Mesendoderm (in vitro differentiated cells): ENCODE data around the gene SLC22A13.

Experiments
- DNase-seq: peaks from one replicate; pipeline ENCODE4 v3.0.0; 2013
- H2AK5ac ChIP-seq: 2 replicates; pipeline ENCODE4 v1.6.1; 2013; ENCODE audit warnings: low read length, inconsistent platforms
- H2BK120ac ChIP-seq: 2 replicates; pipeline ENCODE4 v1.6.1; 2013; ENCODE audit warnings: low read depth, mild to moderate bottlenecking, low read length, moderate library complexity, mixed read lengths
- H2BK15ac ChIP-seq: replicated peaks from 2 replicates; pipeline ENCODE4 v1.6.1; 2013; ENCODE audit warnings: low read depth, mild to moderate bottlenecking, moderate library complexity
- H2BK5ac ChIP-seq: 2 replicates; pipeline ENCODE4 v1.6.1; 2013; ENCODE audit warnings: low read length, inconsistent platforms
- H3K18ac ChIP-seq: 2 replicates; pipeline ENCODE4 v1.6.1; 2013; ENCODE audit warnings: mild to moderate bottlenecking, low read length, mixed read lengths
- H3K23ac ChIP-seq: one replicate; pipeline ENCODE4 v1.6.1; 2013; ENCODE audit warnings: low read length
- H3K27ac ChIP-seq: 2 replicates; pipeline ENCODE4 v1.5.1; 2013; ENCODE audit warnings: low read depth, mild to moderate bottlenecking, inconsistent platforms, low read length, moderate library complexity
- H3K27me3 ChIP-seq: 2 replicates; pipeline ENCODE4 v1.6.1; 2013; ENCODE audit warnings: low read length, control low read depth, mild to moderate bottlenecking, inconsistent platforms; ENCODE audit not compliant: insufficient read depth, poor library complexity
- H3K36me3 ChIP-seq: 2 replicates; pipeline ENCODE4 v1.6.1; 2013; ENCODE audit warnings: low read length, inconsistent platforms; ENCODE audit not compliant: control insufficient read depth, insufficient read depth
- H3K4ac ChIP-seq: one replicate; pipeline ENCODE4 v1.6.1; 2013; ENCODE audit warnings: low read depth, mild to moderate bottlenecking, low read length, moderate library complexity
- H3K4me1 ChIP-seq: 2 replicates; pipeline ENCODE4 v1.6.1; 2013; ENCODE audit warnings: low read depth, low read length, inconsistent platforms; ENCODE audit not compliant: control insufficient read depth
- H3K4me2 ChIP-seq: 2 replicates; pipeline ENCODE4 v1.6.1; 2013; ENCODE audit warnings: low read length
- H3K4me3 ChIP-seq: 2 replicates; pipeline ENCODE4 v1.5.1; 2013; ENCODE audit warnings: mild to moderate bottlenecking, low read length
- H3K56ac ChIP-seq: one replicate; pipeline ENCODE4 v1.6.1; 2013; ENCODE audit warnings: low read length
- H3K79me1 ChIP-seq: 2 replicates; pipeline ENCODE4 v1.6.1; 2013; ENCODE audit warnings: low read length, inconsistent platforms
- H3K79me2 ChIP-seq: 2 replicates; pipeline ENCODE4 v1.6.1; 2013; ENCODE audit warnings: mild to moderate bottlenecking, low read length; ENCODE audit not compliant: control insufficient read depth, insufficient read depth
- H3K9ac ChIP-seq: 2 replicates; pipeline ENCODE4 v1.6.1; 2013; ENCODE audit warnings: low read length, inconsistent platforms
- H4K5ac ChIP-seq: one replicate; pipeline ENCODE4 v1.6.1; 2013; ENCODE audit warnings: low read length
- H4K8ac ChIP-seq: one replicate; pipeline ENCODE4 v1.6.1; 2013; ENCODE audit warnings: low read depth, mild to moderate bottlenecking, control low read depth, low read length, moderate library complexity
- WGBS: extraction: QIAGEN DNeasy Blood & Tissue Kit; methylation state at CpG from one replicate; pipeline ENCODE4 v1.1.7; 2013; ENCODE audit warnings: low lambda C conversion rate, missing lambda C conversion rate; ENCODE audit not compliant: insufficient coverage; ENCODE audit errors: extremely low coverage; 5-methylcytosine and 5-hydroxymethylcytosine counted together

Gene SLC22A13

GRCh38 chr3:38226273-38226672 is 39.3 kb upstream of the SLC22A13 start:
- H3K79me1 ChIP-seq = no peaks in the 10 kb centered on the region
- no peak overlapping the region for H3K56ac ChIP-seq
- DNase-seq = no peak
- no peak overlapping the region for H3K18ac ChIP-seq
- H3K9ac ChIP-seq = no peak overlapping the region
- H3K4me1 ChIP-seq = no peaks in the 10 kb centered on the region
- no peak overlapping the region for H3K4ac ChIP-seq
- no peak overlapping the region for H2BK120ac ChIP-seq
- H3K27me3 ChIP-seq = no peaks in the 10 kb centered on the region
- no peaks in the 10 kb centered on the region for H3K79me2 ChIP-seq
- no peak overlapping the region for H4K8ac ChIP-seq
- WGBS = no CpG with 5 or more reads among the region's 2 CpGs
- H2BK15ac ChIP-seq = no peak overlapping the region
- no peak overlapping the region for H3K4me3 ChIP-seq
- no peak overlapping the region for H3K27ac ChIP-seq
- H3K23ac ChIP-seq = no peak overlapping the region
- H3K4me2 ChIP-seq = no peak overlapping the region
- no peak overlapping the region for H2AK5ac ChIP-seq
- H4K5ac ChIP-seq = no peak overlapping the region
- H2BK5ac ChIP-seq = no peak overlapping the region
- H3K36me3 ChIP-seq = no peaks in the 10 kb centered on the region

GRCh38 chr3:38227989-38228388 is 37.6 kb upstream of the SLC22A13 start:
- Histone ChIP-seq H3K27ac (no peak overlapping the region), H4K5ac (no peak overlapping the region), H3K4ac (no peak overlapping the region), H3K79me2 (no peaks in the 10 kb centered on the region), H3K4me1 (no peaks in the 10 kb centered on the region), H3K56ac (no peak overlapping the region), H3K9ac (no peak overlapping the region), H3K4me2 (no peak overlapping the region), H3K27me3 (no peaks in the 10 kb centered on the region), H3K79me1 (no peaks in the 10 kb centered on the region), H2AK5ac (no peak overlapping the region), H3K36me3 (no peaks in the 10 kb centered on the region), H2BK5ac (no peak overlapping the region), H4K8ac (no peak overlapping the region), H3K18ac (no peak overlapping the region), H2BK15ac (no peak overlapping the region), H3K23ac (no peak overlapping the region), H2BK120ac (no peak overlapping the region), H3K4me3 (no peak overlapping the region)
- DNase-seq = no peak
- no CpG with 5 or more reads among the region's 2 CpGs for WGBS

GRCh38 chr3:38229036-38229435 is 36.6 kb upstream of the SLC22A13 start:
- H3K36me3 ChIP-seq = no peaks in the 10 kb centered on the region
- H4K8ac ChIP-seq = no peak overlapping the region
- no peaks in the 10 kb centered on the region for H3K4me1 ChIP-seq
- H3K56ac ChIP-seq = no peak overlapping the region
- no peak overlapping the region for H2BK15ac ChIP-seq
- H2BK5ac ChIP-seq = no peak overlapping the region
- H3K23ac ChIP-seq = no peak overlapping the region
- no peaks in the 10 kb centered on the region for H3K79me2 ChIP-seq
- no peaks in the 10 kb centered on the region for H3K27me3 ChIP-seq
- no peak overlapping the region for H3K4me2 ChIP-seq
- no peak overlapping the region for H2AK5ac ChIP-seq
- H2BK120ac ChIP-seq = no peak overlapping the region
- H3K18ac ChIP-seq = no peak overlapping the region
- no peak overlapping the region for H4K5ac ChIP-seq
- no CpG with 5 or more reads among the region's 1 CpG for WGBS
- H3K79me1 ChIP-seq = no peaks in the 10 kb centered on the region
- no peak overlapping the region for H3K27ac ChIP-seq
- DNase-seq = no peak
- no peak overlapping the region for H3K4ac ChIP-seq
- H3K4me3 ChIP-seq = no peak overlapping the region
- H3K9ac ChIP-seq = no peak overlapping the region

- Histone ChIP-seq H2BK120ac (no peak overlapping the region), H3K9ac (no peak overlapping the region), H2BK5ac (no peak overlapping the region), H3K23ac (no peak overlapping the region), H4K5ac (no peak overlapping the region), H3K4me1 (no peaks in the 10 kb centered on the region), H3K27ac (no peak overlapping the region), H3K4me2 (no peak overlapping the region), H3K79me1 (no peaks in the 10 kb centered on the region), H3K79me2 (no peaks in the 10 kb centered on the region), H3K18ac (no peak overlapping the region), H3K4ac (no peak overlapping the region), H3K27me3 (no peaks in the 10 kb centered on the region), H2AK5ac (no peak overlapping the region), H2BK15ac (no peak overlapping the region), H3K56ac (no peak overlapping the region), H4K8ac (no peak overlapping the region), H3K36me3 (no peaks in the 10 kb centered on the region), H3K4me3 (no peak overlapping the region)
- WGBS = no CpG with 5 or more reads among the region's 2 CpGs
- no peak for DNase-seq
Measured at GRCh38 chr3:38232701-38233100, 32.9 kb upstream of the SLC22A13 start.

- H3K79me1 ChIP-seq = no peaks in the 10 kb centered on the region
- H3K36me3 ChIP-seq = no peaks in the 10 kb centered on the region
- no peaks in the 10 kb centered on the region for H3K79me2 ChIP-seq
- H4K5ac ChIP-seq = no peak overlapping the region
- H4K8ac ChIP-seq = no peak overlapping the region
- no peaks in the 10 kb centered on the region for H3K4me1 ChIP-seq
- H3K4me2 ChIP-seq = no peak overlapping the region
- H2BK5ac ChIP-seq = no peak overlapping the region
- DNase-seq = no peak
- H3K27ac ChIP-seq = no peak overlapping the region
- H3K23ac ChIP-seq = no peak overlapping the region
- no peaks in the 10 kb centered on the region for H3K27me3 ChIP-seq
- no peak overlapping the region for H3K18ac ChIP-seq
- H3K4ac ChIP-seq = no peak overlapping the region
- H2BK120ac ChIP-seq = no peak overlapping the region
- no peak overlapping the region for H2BK15ac ChIP-seq
- H3K56ac ChIP-seq = no peak overlapping the region
- H3K9ac ChIP-seq = no peak overlapping the region
- no peak overlapping the region for H3K4me3 ChIP-seq
- no peak overlapping the region for H2AK5ac ChIP-seq
Measured at GRCh38 chr3:38235466-38235865, 30.1 kb upstream of the SLC22A13 start.

- no peaks in the 10 kb centered on the region for H3K36me3 ChIP-seq
- no peak overlapping the region for H3K23ac ChIP-seq
- WGBS = no CpG with 5 or more reads among the region's 2 CpGs
- no peak overlapping the region for H3K4me2 ChIP-seq
- H3K4me1 ChIP-seq = no peaks in the 10 kb centered on the region
- no peak overlapping the region for H3K56ac ChIP-seq
- no peak overlapping the region for H4K8ac ChIP-seq
- no peak overlapping the region for H2BK120ac ChIP-seq
- H3K79me1 ChIP-seq = no peaks in the 10 kb centered on the region
- H2AK5ac ChIP-seq = no peak overlapping the region
- no peak overlapping the region for H3K4ac ChIP-seq
- no peak overlapping the region for H2BK5ac ChIP-seq
- no peak overlapping the region for H3K4me3 ChIP-seq
- DNase-seq = no peak
- H3K9ac ChIP-seq = no peak overlapping the region
- no peak overlapping the region for H3K27ac ChIP-seq
- H3K79me2 ChIP-seq = no peaks in the 10 kb centered on the region
- H2BK15ac ChIP-seq = no peak overlapping the region
- H3K27me3 ChIP-seq = no peaks in the 10 kb centered on the region
- H4K5ac ChIP-seq = no peak overlapping the region
- H3K18ac ChIP-seq = no peak overlapping the region
Measured at GRCh38 chr3:38238416-38239008, 27.1 kb upstream of the SLC22A13 start.
